Stimulated activated naive CD8-positive, alpha-beta T cell treated with anti-CD3 and anti-CD28 coated beads, Interleukin-15, amount 100 ng/mL, for 72 hours (primary cell): ENCODE measurements around the gene NUDT8.
"Not testable (repeated sequence)": the region's sequence is repeated elsewhere in the genome, so short reads cannot be mapped to it uniquely, and the experiment has no call there.

Source experiments
- ATAC-seq: fragments of 150-1000 bp; cut with Tn5 transposase; 2 replicates; pipeline ENCODE4 v1.10.0; 2021; ENCODE audit warnings: mild to moderate bottlenecking, moderate library complexity
- DNase-seq, 2 donors: peaks; one replicate each; pipeline ENCODE4 v3.0.0; 2021 to 2022
- H3K27ac Mint-ChIP-seq, 2 donors: one replicate each; pipeline ENCODE4 v1.8.0; 2022; ENCODE audit warnings: mild to moderate bottlenecking in 2 of 2, mixed read lengths in 2 of 2, moderate library complexity in 2 of 2
- H3K27me3 Mint-ChIP-seq: one replicate; pipeline ENCODE4 v1.8.0; 2022; ENCODE audit warnings: mixed read lengths
- H3K4me1 Mint-ChIP-seq: one replicate; pipeline ENCODE4 v1.8.0; 2022; ENCODE audit warnings: mild to moderate bottlenecking, mixed read lengths
- H3K4me3 Mint-ChIP-seq, 2 donors: one replicate each; pipeline ENCODE4 v1.8.0; 2022; ENCODE audit warnings: mild to moderate bottlenecking in 2 of 2, mixed read lengths in 2 of 2, moderate library complexity in 1 of 2
- H3K9me3 Mint-ChIP-seq, 2 donors: one replicate each; pipeline ENCODE4 v1.8.0; 2022; ENCODE audit warnings: mixed read lengths in 2 of 2

NUDT8 gene

GRCh38 chr11:67604815-67605214 lies 24.9 kb downstream of the NUDT8 start:
- Mint-ChIP-seq H3K27ac (no peak overlapping the region), H3K27me3 (peaks cover 41% of the 10 kb centered on the region), H3K4me3 (no peak overlapping the region), H3K9me3 (no peaks in the 10 kb centered on the region), H3K4me1 (peaks cover 49% of the 10 kb centered on the region)
- DNase-seq: no peak
- no peak for ATAC-seq

- ATAC-seq, H3K27ac Mint-ChIP-seq, H3K9me3 Mint-ChIP-seq, H3K4me3 Mint-ChIP-seq, DNase-seq: not testable (repeated sequence)
- Mint-ChIP-seq H3K27me3 (peaks cover 48% of the 10 kb centered on the region), H3K4me1 (peaks cover 44% of the 10 kb centered on the region)
Measured at GRCh38 chr11:67604119-67604518, 25.6 kb downstream of the NUDT8 start.

GRCh38 chr11:67601098-67601497 lies 28.6 kb downstream of the NUDT8 start:
- DNase-seq: no peak
- no peak for ATAC-seq
- Mint-ChIP-seq H3K27ac (no peak overlapping the region), H3K4me3 (no peak overlapping the region), H3K9me3 (no peaks in the 10 kb centered on the region), H3K27me3 (peaks cover 50% of the 10 kb centered on the region), H3K4me1 (peaks cover 18% of the 10 kb centered on the region)

GRCh38 chr11:67600324-67601029 lies 29.3 kb downstream of the NUDT8 start:
- peak overlapping the region in 1 of 2 donors; percentile 9 for H3K4me3 Mint-ChIP-seq
- peaks cover 50% of the 10 kb centered on the region for H3K27me3 Mint-ChIP-seq
- DNase-seq (no peak), ATAC-seq (no peak)
- no peaks in the 10 kb centered on the region for H3K9me3 Mint-ChIP-seq
- peaks cover 12% of the 10 kb centered on the region for H3K4me1 Mint-ChIP-seq
- H3K27ac Mint-ChIP-seq: no peak overlapping the region

GRCh38 chr11:67599149-67599548 lies 30.6 kb downstream of the NUDT8 start:
- no peak for DNase-seq
- no peak overlapping the region for H3K27ac Mint-ChIP-seq
- H3K4me1 Mint-ChIP-seq: peaks cover 11% of the 10 kb centered on the region
- ATAC-seq: no peak
- H3K9me3 Mint-ChIP-seq: no peaks in the 10 kb centered on the region
- H3K27me3 Mint-ChIP-seq: peaks cover 38% of the 10 kb centered on the region
- H3K4me3 Mint-ChIP-seq: no peak overlapping the region

GRCh38 chr11:67597963-67598362 lies 31.8 kb downstream of the NUDT8 start:
- DNase-seq, H3K9me3 Mint-ChIP-seq, H3K4me3 Mint-ChIP-seq, ATAC-seq, H3K27ac Mint-ChIP-seq: not testable (repeated sequence)
- Mint-ChIP-seq H3K27me3 (peaks cover 33% of the 10 kb centered on the region), H3K4me1 (peaks cover 11% of the 10 kb centered on the region)

GRCh38 chr11:67597458-67597857 lies 32.3 kb downstream of the NUDT8 start:
- ATAC-seq, DNase-seq, H3K4me3 Mint-ChIP-seq, H3K9me3 Mint-ChIP-seq, H3K27ac Mint-ChIP-seq: not testable (repeated sequence)
- Mint-ChIP-seq H3K4me1 (peaks cover 11% of the 10 kb centered on the region), H3K27me3 (peaks cover 28% of the 10 kb centered on the region)

GRCh38 chr11:67596753-67597300 lies 32.9 kb downstream of the NUDT8 start:
- peaks cover 28% of the 10 kb centered on the region for H3K27me3 Mint-ChIP-seq
- H3K9me3 Mint-ChIP-seq: no peaks in the 10 kb centered on the region
- ATAC-seq (no peak), DNase-seq (no peak)
- H3K4me1 Mint-ChIP-seq: peaks cover 11% of the 10 kb centered on the region
- no peak overlapping the region for H3K27ac Mint-ChIP-seq
- no peak overlapping the region for H3K4me3 Mint-ChIP-seq

- Mint-ChIP-seq H3K4me1 (no peaks in the 10 kb centered on the region), H3K4me3 (no peak overlapping the region), H3K27ac (no peak overlapping the region), H3K27me3 (peaks cover 5% of the 10 kb centered on the region), H3K9me3 (no peaks in the 10 kb centered on the region)
- no peak for ATAC-seq
- no peak for DNase-seq
Measured at GRCh38 chr11:67594480-67594879, 35.3 kb downstream of the NUDT8 start.

- H3K27ac Mint-ChIP-seq: no peak overlapping the region
- no peak for DNase-seq
- ATAC-seq: no peak
- no peaks in the 10 kb centered on the region for H3K4me1 Mint-ChIP-seq
- H3K27me3 Mint-ChIP-seq: no peaks in the 10 kb centered on the region
- H3K4me3 Mint-ChIP-seq: no peak overlapping the region
- no peaks in the 10 kb centered on the region for H3K9me3 Mint-ChIP-seq
Measured at GRCh38 chr11:67593565-67593905, 36.2 kb downstream of the NUDT8 start.

GRCh38 chr11:67592880-67593564 lies 36.7 kb downstream of the NUDT8 start:
- ATAC-seq: no peak
- no peaks in the 10 kb centered on the region for H3K9me3 Mint-ChIP-seq
- H3K27ac Mint-ChIP-seq: no peak overlapping the region
- no peak overlapping the region for H3K4me3 Mint-ChIP-seq
- DNase-seq: no peak
- no peaks in the 10 kb centered on the region for H3K4me1 Mint-ChIP-seq
- H3K27me3 Mint-ChIP-seq: no peaks in the 10 kb centered on the region

- not testable (repeated sequence) for ATAC-seq, H3K27ac Mint-ChIP-seq, H3K4me3 Mint-ChIP-seq
Measured at GRCh38 chr11:67588899-67589415, 40.8 kb downstream of the NUDT8 start.

GRCh38 chr11:67588136-67588503 lies 41.6 kb downstream of the NUDT8 start:
- DNase-seq (no peak), ATAC-seq (no peak)
- Mint-ChIP-seq H3K27me3 (no peaks in the 10 kb centered on the region), H3K9me3 (peaks cover 10 to 15% of the 10 kb centered on the region in 2 donors), H3K27ac (no peak overlapping the region), H3K4me1 (peaks cover 32% of the 10 kb centered on the region), H3K4me3 (no peak overlapping the region)

More at GRCh38 chr11:67588899-67589415, 40.8 kb downstream of the NUDT8 start:
- Mint-ChIP-seq H3K9me3 (peaks cover 10 to 15% of the 10 kb centered on the region in 2 donors), H3K4me1 (peaks cover 28% of the 10 kb centered on the region)
- H3K27me3 Mint-ChIP-seq, DNase-seq: not testable (repeated sequence)

GRCh38 chr11:67586568-67587250 lies 43.0 kb downstream of the NUDT8 start:
- H3K4me3 Mint-ChIP-seq: no peak overlapping the region
- H3K27me3 Mint-ChIP-seq: peaks cover 8% of the 10 kb centered on the region
- ATAC-seq (no peak), DNase-seq (no peak)
- no peak overlapping the region for H3K27ac Mint-ChIP-seq
- peaks cover 45% of the 10 kb centered on the region for H3K4me1 Mint-ChIP-seq
- H3K9me3 Mint-ChIP-seq: peaks cover 10 to 15% of the 10 kb centered on the region in 2 donors

- no peak overlapping the region for H3K4me3 Mint-ChIP-seq
- no peak overlapping the region for H3K27ac Mint-ChIP-seq
- H3K4me1 Mint-ChIP-seq: peaks cover 45% of the 10 kb centered on the region
- ATAC-seq: no peak
- DNase-seq: no peak
- peaks cover 11% of the 10 kb centered on the region for H3K27me3 Mint-ChIP-seq
- peaks cover 10 to 15% of the 10 kb centered on the region in 2 donors for H3K9me3 Mint-ChIP-seq
Measured at GRCh38 chr11:67585911-67586310, 43.8 kb downstream of the NUDT8 start.
